Activated naive CD4-positive, alpha-beta T cell (primary cell): Measurements from ENCODE around the gene KLF5.
A peak's percentile ranks its signal among the peaks of the same experiment; 100 is the strongest.
"Not testable (repeated sequence)": the region's sequence is repeated elsewhere in the genome, so short reads cannot be mapped to it uniquely, and the experiment has no call there.

Source experiments
- DNase-seq, 4 experiments: peaks; one replicate each; lab custom pipeline; 2025; lab: John Stamatoyannopoulos, UW

Gene KLF5

DNA sequence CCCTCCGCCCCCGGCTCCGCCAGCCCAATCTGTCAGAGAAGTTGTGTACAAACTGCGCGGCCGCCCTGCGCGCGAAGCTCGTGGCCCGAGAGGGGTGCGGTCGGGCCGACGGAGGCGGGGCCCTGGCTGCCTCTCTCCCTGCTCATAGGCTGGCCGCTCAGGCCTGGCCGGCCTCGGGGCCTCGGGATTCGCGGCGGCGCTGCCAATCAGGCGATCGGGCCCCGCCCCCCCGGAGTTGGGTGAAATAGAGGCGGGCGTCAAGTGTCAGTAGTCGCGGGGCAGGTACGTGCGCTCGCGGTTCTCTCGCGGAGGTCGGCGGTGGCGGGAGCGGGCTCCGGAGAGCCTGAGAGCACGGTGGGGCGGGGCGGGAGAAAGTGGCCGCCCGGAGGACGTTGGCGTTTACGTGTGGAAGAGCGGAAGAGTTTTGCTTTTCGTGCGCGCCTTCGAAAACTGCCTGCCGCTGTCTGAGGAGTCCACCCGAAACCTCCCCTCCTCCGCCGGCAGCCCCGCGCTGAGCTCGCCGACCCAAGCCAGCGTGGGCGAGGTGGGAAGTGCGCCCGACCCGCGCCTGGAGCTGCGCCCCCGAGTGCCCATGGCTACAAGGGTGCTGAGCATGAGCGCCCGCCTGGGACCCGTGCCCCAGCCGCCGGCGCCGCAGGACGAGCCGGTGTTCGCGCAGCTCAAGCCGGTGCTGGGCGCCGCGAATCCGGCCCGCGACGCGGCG lies at the start of gene KLF5:
Gene KLF5, plus strand, starts transcription at position 270 of the 724 bp plus-strand sequence. Its CDS starts 323 bp downstream, at position 593.
- peak; percentile 75 to 97 (median 86) for DNase-seq

- no peak for DNase-seq
Measured at GRCh38 chr13:73011751-73012150, 47.1 kb upstream of the KLF5 start.

- DNase-seq: no peak
Measured at GRCh38 chr13:73015805-73016204, 43.0 kb upstream of the KLF5 start.

- no peak for DNase-seq
Measured at GRCh38 chr13:73018336-73018735, 40.5 kb upstream of the KLF5 start.

GRCh38 chr13:73025217-73026012 lies 33.4 kb upstream of the KLF5 start:
- no peak for DNase-seq

DNA sequence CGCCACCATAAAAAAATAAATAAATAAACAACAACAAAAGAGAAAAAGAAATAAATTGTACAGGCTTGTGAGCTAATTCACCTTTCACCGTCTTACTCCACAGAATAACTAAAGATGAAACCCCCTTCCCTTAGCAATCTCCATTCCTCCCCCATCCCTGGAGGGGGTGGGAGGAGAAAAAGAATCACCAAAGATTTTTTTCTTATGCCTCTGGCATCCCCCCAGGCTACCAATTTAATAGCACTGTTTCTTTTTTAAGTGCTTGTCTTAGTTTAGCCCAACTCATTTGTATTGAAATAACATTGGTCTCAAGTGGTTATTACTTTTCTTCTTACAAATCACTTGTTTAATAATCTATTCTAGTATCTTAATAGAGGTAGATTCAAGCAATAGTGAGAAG lies 23.9 kb upstream of the KLF5 start:
- DNase-seq: no peak

DNA sequence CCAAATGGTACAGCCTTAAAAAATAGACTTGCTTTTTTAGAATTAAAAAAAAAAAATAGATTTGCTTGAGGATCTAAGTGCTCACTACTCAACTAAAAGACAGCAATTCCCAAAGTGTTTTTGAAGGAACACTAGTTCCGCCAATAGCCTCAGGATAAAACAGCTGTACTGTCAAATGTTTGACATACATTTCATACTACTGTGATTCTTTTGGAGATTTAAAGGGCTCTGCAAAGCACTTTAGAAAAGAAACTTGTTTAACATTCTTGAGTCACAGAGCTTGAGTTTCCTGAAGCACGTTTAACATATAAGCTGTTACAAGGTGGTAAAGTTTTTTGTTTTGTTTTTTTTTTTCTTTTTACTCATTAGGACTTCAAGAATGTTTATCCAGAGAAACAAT lies 23.1 kb upstream of the KLF5 start:
- DNase-seq: no peak

DNA sequence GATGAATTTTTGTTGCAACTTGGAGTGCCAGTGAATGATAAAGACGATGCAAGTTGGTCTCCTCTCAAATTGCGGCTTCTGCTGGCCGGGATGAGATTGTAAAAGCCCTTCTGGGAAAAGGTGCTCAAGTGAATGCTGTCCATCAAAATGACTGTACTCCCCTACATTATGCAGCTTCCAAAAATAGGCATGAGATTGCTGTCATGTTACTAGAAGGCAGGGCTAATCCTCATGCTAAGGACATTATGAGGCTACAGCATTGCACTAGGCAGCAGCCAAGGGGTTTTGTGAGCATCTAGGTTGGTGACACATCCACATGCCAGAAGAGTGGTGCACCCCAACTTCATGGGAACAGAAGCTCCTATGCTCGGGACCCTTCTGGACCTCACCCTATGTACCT lies 22.2 kb upstream of the KLF5 start:
- DNase-seq: no peak

- DNase-seq: no peak
Measured at GRCh38 chr13:73038064-73038463, 20.7 kb upstream of the KLF5 start.

GRCh38 chr13:73039201-73040108 lies 19.4 kb upstream of the KLF5 start:
- no peak for DNase-seq

GRCh38 chr13:73040484-73040883 lies 18.3 kb upstream of the KLF5 start:
- DNase-seq: no peak

DNA sequence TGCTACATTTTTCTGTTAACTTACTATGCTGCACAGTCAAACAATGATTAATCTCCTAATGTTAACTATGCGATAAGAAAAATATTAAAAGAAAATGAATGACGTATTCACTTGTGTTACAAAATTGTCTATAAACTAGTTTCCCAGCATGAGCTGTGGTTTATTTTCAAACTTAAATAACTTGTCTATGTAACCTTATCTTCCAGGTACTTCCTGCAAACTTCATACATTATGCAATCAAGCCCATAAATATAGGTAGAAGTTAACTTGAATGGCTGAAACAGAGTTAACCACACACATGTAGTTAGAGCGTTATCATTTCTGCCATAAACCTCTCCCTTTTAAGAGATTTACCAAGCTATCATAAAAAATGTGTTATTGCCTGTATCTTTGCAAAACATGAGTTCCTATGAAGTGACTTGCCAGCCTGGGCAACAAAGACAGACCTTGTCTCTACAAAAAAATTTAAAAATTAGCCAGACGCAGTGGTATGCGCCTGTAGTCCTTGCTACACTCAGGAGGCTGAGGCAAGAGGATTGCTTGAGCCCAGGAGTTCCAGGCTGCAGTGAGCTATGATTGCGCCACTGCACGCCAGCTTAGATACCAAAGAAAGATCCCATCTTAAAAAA lies 17.7 kb upstream of the KLF5 start:
- no peak for DNase-seq

DNA sequence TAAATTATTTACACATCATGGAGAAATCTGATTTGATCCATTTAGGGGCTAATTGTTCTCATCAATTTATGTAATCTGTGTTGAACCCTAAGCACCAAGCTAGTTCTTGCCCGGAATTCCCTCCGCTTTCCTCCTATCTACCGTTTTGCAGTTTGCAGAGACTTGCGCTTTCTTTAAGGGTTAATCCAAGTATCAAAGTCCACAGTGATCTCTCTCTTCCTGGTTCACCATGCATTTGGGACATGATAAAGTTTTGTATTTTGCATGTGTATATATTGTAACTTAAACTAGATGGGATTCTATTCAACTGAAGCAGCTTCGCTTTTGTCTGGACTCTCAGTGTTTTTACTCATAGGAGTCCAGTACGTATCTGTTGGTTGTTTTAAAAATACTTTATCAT lies 13.8 kb upstream of the KLF5 start:
- no peak for DNase-seq

GRCh38 chr13:73048615-73049014 lies 10.2 kb upstream of the KLF5 start:
- DNase-seq: not testable (repeated sequence)

DNA sequence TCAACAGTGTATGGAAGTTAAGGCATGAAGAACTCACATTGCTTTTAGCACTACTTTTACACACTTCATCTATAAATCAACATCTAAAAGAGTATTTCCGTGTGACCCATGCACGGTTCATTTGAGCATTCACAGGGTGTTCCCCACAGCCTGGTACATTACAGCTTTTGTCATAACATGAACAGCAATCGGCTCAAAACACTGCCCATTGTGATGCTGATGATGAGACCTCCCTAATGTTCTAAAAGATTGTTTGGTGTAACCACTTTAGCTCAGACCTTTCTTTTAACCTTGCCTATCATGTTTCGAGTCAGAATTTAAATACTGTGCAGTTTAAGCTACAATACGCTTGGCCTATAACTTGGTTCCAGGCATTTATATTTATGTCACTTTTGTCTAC lies 4.1 kb upstream of the KLF5 start:
- no peak for DNase-seq

DNA sequence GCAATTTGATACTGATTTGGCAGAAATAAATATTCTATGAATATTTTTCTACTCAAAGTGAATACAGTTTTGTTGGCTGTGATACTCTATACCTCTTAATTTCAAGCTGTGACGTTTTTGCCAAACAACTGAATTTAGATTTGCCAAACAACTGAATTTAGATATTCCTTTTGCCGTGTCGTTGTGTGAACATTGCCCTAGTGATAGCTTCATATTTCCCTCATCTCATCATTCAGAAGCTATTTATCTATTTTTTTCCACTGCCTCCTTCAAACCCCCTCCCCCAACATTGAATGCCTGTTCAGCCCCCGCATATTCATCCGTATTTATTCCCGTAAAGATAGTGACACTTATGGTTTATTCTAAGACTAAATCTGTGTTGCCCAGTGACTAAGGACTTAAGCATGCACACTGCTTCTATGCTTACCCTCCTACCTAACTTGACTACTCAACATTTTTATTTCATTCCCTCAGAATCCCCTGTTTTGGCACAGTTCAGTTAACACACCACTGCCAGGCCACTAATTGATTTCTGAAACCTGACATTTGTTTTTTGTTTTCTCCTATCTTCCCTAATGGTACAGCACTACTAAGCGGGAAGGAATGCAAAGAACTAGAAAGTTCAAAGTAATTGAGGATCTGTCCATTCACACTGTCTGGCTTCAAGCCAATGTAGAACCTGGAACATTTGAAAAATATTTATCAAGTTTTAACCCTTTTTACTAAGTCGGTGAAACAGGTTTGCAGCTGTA lies 2.8 kb upstream of the KLF5 start:
- DNase-seq: no peak

DNA sequence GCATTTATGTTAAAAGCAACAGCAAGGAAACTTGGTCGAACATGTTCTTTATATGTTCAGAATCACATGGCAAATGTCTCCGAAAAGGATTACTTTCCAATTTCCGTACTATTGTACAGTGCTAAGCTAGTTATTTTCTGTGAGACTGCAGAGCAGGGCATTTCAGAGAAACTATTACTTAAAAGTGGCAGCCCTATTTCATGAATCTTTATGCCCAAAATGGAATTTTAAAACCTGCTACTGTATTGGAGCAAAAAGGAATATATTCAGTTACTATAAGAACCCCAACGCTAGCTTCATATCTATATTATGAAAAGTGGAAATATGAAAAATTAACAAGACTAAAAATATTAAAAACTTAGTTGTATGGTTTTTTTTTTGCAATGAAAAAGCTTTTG lies 2.2 kb upstream of the KLF5 start:
- no peak for DNase-seq

- DNase-seq: no peak
Measured at GRCh38 chr13:73057284-73058063, 1.3 kb upstream of the KLF5 start.

GRCh38 chr13:73058064-73058313 lies 816 bp upstream of the KLF5 start:
- DNase-seq: no peak

- no peak for DNase-seq
Measured at GRCh38 chr13:73058432-73058735, 421 bp upstream of the KLF5 start.
